Measurements from ENCODE around the gene FSIP1.
"Not testable (repeated sequence)": the region's sequence is repeated elsewhere in the genome, so short reads cannot be mapped to it uniquely, and the experiment has no call there.

Gene FSIP1

DNA sequence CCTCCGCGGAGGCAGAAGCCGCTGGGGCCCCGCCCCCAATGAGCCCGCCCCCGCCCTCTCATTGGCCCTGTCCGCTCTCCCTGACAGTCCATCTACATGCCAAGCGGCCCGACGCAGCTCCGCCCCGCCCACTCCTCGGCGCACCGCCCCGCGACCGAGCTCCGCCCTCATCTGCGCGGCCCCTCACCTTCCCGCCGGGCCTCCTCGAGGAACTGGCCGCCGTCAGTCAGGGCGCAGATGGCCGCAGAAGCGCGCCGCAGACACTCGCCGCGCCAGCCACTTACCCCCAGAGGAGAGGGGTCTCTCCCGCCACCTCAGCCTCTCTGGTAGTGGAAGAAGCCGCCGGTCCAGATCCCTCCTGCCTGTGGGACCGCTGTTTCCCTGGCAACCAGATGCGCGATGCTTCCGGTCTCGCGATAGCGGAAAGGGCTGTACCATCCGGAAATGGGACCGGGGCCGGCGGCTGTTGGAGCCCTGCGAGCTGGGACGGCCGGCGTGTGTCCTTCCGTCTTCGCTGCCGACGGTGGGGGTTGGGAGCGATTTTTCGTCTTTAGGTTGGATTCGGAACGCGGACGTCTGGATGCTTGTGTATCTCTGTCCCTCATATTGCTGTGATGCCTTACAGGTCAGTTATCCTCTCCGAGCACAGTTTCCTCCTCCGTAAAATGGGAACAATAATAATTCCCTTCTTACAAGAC is at the start of gene FSIP1:
Gene FSIP1, minus strand, starts transcription at position 401 of the 698 bp plus-strand sequence. CDS start 6,317 bp downstream, outside the sequence.
- peak; percentile 88 to 99 (median 95) for DNase-seq

DNA sequence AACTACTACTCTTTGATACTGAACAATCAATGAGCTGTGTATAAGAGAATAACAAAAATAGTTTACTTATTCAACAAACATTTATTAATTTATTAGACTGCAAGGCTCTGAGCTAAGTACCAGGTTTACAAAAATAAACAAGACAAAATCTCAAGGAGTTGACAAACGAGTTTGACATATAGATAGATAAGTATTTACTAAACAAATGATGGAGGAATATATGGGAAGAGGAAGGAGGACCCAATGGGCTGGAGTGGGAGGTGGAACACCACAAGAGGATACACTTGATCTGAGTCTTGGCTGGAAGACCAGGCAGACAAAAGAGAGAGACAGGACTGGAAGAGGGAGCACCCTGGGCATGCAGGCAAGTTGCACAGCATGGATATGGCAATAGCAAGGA is 47.5 kb upstream of the FSIP1 start:
- DNase-seq, result no peak

- DNase-seq, result no peak
Observed at GRCh38 chr15:39828374-39828931, 45.8 kb upstream of the FSIP1 start.

- DNase-seq, result no peak
Observed at GRCh38 chr15:39826975-39827374, 44.3 kb upstream of the FSIP1 start.

DNA sequence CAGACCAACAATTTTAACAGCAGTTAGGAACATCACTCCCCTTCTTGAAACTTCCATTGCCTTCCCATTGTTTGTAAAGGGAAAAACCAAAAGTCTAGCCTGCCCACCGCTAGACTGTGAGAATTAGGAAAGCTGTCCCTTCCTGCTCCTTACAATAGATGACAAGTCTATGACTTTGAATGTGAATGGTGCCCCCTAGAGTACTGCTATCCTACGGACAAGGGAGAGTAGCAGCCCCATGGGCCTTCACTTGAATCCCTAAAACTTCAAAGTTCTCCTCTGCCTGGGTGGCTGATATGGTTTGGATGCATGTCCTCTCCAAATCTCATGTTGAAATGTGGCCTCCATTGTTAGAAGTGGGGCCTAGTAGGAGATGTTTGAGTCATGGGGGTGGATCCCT is 41.0 kb upstream of the FSIP1 start:
- DNase-seq, result no peak

DNA sequence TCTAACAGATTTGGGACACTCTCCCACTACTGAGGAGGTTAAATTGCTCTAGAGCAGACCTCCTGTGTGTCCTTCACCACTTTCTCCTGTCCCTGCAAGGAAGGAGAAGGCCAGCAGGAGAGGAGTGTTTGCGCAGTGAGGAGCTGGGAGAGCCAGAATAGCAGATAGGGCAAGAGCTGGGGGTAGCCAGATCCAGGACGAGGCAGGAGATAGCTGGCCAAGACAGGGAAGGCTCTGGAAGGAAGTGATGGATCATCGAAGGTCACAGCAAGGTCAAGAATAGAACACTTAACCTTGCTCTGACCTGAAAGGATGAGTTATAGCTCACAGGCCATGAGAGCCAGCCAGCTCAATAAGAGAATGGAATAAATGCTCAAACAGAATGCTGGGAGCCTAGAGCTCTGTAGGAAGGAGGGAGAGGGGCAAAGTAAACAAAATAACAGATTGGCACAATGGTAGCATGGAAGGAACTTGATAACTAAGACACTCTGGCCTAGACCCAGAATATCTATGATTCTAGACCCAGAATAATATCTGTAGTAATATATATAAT is 37.5 kb upstream of the FSIP1 start:
- DNase-seq, result no peak

GRCh38 chr15:39819533-39819932 is 36.9 kb upstream of the FSIP1 start:
- no peak for DNase-seq

DNA sequence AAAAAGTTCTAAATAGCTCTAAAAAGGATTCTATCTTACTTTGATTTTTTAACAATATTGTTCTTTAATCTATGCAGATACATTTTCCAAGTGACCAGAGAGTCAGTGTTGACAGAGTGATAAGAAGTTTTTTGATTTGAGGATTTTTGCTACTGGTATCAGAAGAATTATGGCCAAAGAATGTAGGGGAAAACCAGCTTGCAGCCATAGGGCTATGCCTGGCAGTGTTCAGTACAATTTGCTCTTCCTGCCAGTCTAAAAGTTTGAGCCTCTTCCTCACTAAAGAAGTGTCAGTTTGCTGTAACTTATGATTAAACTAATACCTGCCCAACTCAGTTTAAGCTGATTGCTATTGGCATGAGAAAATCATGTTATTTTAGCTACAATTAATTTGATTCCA is 35.3 kb upstream of the FSIP1 start:
- no peak for DNase-seq

DNA sequence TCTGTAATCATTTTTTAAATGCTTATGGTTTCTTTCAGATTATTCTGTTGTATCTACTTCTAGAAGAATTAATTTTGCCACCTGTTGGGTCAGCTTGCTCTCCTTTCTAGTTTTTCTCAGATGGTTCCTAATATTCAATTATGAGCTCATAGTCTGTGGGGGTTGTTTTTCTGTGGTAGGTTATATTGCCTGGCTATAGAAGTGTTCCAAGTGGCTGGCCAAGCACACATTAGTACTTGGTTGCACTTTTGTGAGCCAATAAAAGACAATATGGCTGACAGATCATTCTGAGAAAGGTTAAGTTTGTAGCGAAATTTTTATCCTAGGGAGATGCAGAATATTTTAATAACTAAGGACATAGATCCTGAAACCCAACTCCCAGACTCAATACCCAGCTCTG is 31.8 kb upstream of the FSIP1 start:
- no peak for DNase-seq

DNA sequence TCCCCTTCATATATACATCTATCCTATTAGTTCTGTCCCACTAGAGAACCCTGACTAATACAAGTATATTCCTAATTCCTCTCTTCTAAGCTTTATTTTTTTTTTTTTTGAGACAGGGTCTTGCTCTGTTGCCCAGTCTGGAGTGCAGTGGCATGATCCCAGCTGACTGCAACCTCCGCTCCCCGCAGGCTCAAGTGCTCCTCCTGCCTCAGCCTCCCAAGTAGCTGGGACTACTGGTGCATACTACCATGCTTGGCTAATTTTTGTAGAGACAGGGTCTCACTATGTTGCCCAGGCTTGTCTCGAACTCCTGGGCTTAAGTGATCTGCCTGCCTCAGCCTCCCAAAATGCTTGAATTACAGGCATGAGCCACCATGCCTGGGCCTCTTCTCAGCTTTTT is 30.0 kb upstream of the FSIP1 start:
- DNase-seq, result not testable (repeated sequence)

- no peak for DNase-seq
Observed at GRCh38 chr15:39808909-39809308, 26.3 kb upstream of the FSIP1 start.

- no peak for DNase-seq
Observed at GRCh38 chr15:39807791-39808190, 25.1 kb upstream of the FSIP1 start.

- no peak for DNase-seq
Observed at GRCh38 chr15:39804026-39804425, 21.4 kb upstream of the FSIP1 start.

- no peak for DNase-seq
Observed at GRCh38 chr15:39803016-39803415, 20.4 kb upstream of the FSIP1 start.

- DNase-seq, result no peak
Observed at GRCh38 chr15:39801641-39802309, 19.1 kb upstream of the FSIP1 start.

GRCh38 chr15:39799552-39800011 is 16.9 kb upstream of the FSIP1 start:
- DNase-seq, result no peak

DNA sequence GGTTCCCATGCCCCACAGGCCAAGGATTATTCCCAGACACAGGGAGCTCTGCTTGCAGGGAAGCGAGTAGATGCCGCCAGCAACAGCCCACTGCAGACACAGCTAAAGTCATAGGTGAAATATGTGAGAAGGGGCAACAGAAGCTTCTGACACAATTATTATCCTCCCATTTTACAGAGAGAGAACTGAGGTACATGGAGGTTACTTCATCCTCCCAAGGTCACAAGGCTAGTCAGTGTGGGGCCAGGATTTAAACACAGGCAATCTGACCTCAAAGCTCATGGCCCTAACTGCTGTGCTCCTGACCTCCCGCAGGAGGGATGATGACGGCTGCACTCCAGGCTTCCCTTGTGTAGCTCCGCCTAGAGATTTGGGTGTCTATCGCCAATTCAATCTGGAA is 15.7 kb upstream of the FSIP1 start:
- DNase-seq, result no peak

- DNase-seq, result no peak
Observed at GRCh38 chr15:39797407-39797806, 14.8 kb upstream of the FSIP1 start.

- no peak for DNase-seq
Observed at GRCh38 chr15:39796601-39797000, 14.0 kb upstream of the FSIP1 start.

DNA sequence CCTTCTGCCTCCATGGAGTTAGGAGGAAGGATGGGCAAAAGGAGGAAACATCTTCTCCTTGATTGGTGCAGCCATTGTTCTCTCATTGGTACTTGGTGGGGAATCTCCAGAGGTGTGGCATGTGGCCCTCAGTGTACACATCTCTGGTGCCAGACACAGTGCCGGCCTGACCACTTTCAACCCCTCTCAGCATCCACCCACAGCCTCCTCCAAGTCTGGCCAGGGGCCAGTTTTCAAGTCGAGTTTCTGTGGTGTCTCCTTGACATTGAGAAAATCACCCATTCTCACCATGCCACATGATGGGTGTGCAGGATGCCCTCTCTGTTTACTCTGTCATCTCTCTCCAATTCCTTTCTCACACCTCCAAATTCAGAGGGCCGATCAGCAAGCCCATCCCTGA is 12.8 kb upstream of the FSIP1 start:
- DNase-seq, result no peak

GRCh38 chr15:39794954-39795353 is 12.3 kb upstream of the FSIP1 start:
- DNase-seq, result no peak

GRCh38 chr15:39793923-39794322 is 11.3 kb upstream of the FSIP1 start:
- no peak for DNase-seq

GRCh38 chr15:39792844-39793335 is 10.2 kb upstream of the FSIP1 start:
- no peak for DNase-seq

Data from stimulated activated naive CD4-positive, alpha-beta T cell (primary cell).